HG02852 (cell line): ENCODE results near the gene NCEH1.
"Not testable (repeated sequence)": the region's sequence is repeated elsewhere in the genome, so short reads cannot be mapped to it uniquely, and the experiment has no call there.

ENCODE experiments used
- ATAC-seq: cut with Tn5 transposase; IDR thresholded peaks from one replicate; pipeline ENCODE4 v1.9.1; 2021; ENCODE audit warnings: mild to moderate bottlenecking, moderate library complexity; ENCODE audit not compliant: unreplicated experiment

NCEH1 gene

GRCh38 chr3:172708921-172709773, 1.7 kb downstream of the NCEH1 start:
- ATAC-seq = no peak

- ATAC-seq = no peak
Observed at GRCh38 chr3:172707967-172708366, 2.9 kb downstream of the NCEH1 start.

- ATAC-seq = no peak
Observed at GRCh38 chr3:172707030-172707429, 3.8 kb downstream of the NCEH1 start.

GRCh38 chr3:172705170-172705569, 5.7 kb downstream of the NCEH1 start:
- ATAC-seq = no peak

GRCh38 chr3:172704001-172704400, 6.9 kb downstream of the NCEH1 start:
- ATAC-seq = no peak

- not testable (repeated sequence) for ATAC-seq
Observed at GRCh38 chr3:172702731-172703130, 8.1 kb downstream of the NCEH1 start.

- ATAC-seq = no peak
Observed at GRCh38 chr3:172702256-172702655, 8.6 kb downstream of the NCEH1 start.

GRCh38 chr3:172701751-172702150, 9.1 kb downstream of the NCEH1 start:
- peak; percentile 52 for ATAC-seq

- ATAC-seq = no peak
Observed at GRCh38 chr3:172700936-172701455, 9.9 kb downstream of the NCEH1 start.

GRCh38 chr3:172700256-172700655, 10.6 kb downstream of the NCEH1 start:
- no peak for ATAC-seq

GRCh38 chr3:172699031-172699430, 11.8 kb downstream of the NCEH1 start:
- no peak for ATAC-seq

GRCh38 chr3:172698631-172699030, 12.2 kb downstream of the NCEH1 start:
- no peak for ATAC-seq

GRCh38 chr3:172697558-172697957, 13.3 kb downstream of the NCEH1 start:
- no peak for ATAC-seq

GRCh38 chr3:172696357-172696756, 14.5 kb downstream of the NCEH1 start:
- no peak for ATAC-seq

GRCh38 chr3:172694573-172695246, 16.2 kb downstream of the NCEH1 start:
- no peak for ATAC-seq

GRCh38 chr3:172692751-172693338, 18.0 kb downstream of the NCEH1 start:
- ATAC-seq = peak; percentile 78

- ATAC-seq = no peak
Observed at GRCh38 chr3:172690936-172691335, 19.9 kb downstream of the NCEH1 start.

GRCh38 chr3:172688588-172688987, 22.3 kb downstream of the NCEH1 start:
- ATAC-seq = no peak

GRCh38 chr3:172687501-172687900, 23.4 kb downstream of the NCEH1 start:
- ATAC-seq = no peak

- ATAC-seq = no peak
Observed at GRCh38 chr3:172685331-172686214, 25.3 kb downstream of the NCEH1 start.

- ATAC-seq = no peak
Observed at GRCh38 chr3:172680684-172681083, 30.2 kb downstream of the NCEH1 start.
